GDM1 (cell line): ENCODE data around the gene ZHX3.
"Not testable (repeated sequence)": the region's sequence is repeated elsewhere in the genome, so short reads cannot be mapped to it uniquely, and the experiment has no call there.

Experiments used
- DNase-seq: peaks from one replicate; lab custom pipeline; 2025; lab: John Stamatoyannopoulos, UW

The ZHX3 gene

DNA sequence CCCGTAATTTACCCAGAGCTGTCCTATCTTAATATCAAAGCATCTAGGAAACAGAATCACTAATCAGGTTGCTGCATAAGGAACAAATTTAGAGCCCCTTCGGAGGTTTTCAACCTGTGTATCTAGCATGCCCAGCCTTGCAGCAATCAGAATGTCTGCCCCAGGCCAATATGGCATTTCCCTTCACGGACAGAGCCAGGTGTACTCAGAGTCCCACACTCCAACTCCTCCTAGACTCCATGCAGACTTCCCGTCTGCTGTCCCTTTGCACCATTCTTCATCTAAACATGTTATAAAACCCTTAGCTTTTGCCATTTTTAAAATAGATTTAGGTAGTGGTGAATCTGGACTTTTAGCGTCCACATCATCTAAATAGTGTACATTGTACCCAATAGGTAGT, 61.0 kb downstream of the ZHX3 start:
- DNase-seq = no peak

DNA sequence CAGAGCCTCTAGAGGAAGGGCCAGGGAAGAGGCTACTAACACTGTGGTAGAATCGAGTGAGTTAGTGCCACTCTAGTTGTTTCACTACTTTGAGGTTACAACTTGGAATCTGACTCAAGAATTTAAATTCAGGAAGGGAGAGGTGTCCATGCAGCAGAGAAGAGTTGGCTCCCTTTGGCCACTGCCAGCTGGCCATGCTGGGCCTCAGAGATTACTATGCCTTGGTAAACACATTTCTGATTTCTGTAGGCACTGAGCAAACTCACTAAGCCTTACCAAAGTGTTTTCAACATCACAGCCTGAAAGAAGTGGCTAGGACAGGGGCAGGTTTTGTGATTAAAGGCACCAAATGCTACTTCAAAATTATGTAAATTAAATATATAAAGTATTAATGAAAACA, 61.9 kb downstream of the ZHX3 start:
- no peak for DNase-seq

DNA sequence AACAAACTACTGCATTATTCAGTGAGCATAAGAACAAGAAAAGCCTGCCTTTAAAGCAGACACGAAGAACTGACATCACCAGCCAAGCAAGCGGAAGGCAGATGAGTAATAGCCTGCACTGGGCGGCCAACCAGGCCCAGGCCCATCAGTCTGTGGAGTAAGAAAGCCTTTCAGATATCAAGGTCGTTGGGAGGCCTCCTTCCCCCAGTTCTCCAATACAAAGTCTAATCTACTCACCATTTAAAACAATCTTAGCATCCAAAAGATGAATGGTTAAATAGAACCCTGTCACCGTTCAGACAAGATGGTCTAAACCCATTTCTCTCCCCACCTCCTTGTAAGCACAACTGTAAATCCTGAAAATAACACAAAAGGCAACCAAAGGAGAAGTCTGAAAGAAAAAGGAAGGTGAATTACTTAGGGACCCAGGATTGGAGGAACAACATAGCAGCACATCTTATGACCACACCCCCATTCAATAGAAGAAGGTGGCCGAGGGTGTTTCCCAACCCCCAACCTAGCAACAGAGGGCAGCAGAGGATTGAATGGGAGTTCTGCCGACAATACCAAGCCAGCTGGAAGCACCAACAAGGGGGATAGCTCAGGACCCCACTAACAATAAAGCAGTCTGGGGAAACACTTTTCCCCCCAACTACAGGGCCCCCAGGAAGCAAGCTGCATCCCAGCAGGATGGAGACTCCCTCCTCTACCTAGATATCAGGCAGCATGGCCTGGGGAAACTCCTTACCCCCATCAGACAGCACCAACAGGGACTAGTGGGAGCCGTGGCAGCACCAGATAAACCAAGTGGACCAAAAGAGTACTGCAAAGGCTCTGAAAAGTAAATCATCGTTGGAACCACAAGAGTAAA, 67.9 kb downstream of the ZHX3 start:
- peak; percentile 7 for DNase-seq

DNA sequence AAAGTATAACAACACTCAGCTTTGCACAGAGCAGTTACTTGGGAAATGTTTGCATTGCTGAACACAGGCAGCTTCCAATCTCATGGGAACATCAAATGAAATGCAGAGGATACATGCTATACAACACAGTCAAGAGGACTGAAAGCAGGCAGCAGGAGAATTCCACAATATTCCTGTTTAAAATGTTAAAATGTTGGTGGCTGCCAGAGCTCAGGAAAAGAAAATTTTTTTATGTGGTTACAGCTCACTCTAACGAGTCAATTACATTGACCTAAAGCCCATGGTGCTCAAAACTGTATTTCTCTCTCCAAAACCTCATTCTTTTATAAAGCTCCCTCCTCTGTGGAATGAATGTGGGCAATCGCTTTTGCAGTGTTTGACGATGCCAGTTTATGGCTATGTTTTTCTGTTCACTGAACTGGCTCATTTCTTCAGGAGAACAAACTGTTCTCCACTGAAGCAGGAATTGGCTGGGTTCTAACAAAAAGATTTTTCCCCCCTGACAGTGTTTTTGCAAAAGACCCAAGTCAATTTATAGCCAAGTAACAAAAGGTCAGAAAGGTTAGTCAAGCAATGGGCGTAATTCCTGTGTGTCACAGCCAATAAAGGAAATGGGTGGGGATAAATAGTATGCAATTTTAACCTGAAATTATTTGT, 69.0 kb downstream of the ZHX3 start:
- no peak for DNase-seq

GRCh38 chr20:41247523-41248367, 69.8 kb downstream of the ZHX3 start:
- DNase-seq = peak; percentile 4

DNA sequence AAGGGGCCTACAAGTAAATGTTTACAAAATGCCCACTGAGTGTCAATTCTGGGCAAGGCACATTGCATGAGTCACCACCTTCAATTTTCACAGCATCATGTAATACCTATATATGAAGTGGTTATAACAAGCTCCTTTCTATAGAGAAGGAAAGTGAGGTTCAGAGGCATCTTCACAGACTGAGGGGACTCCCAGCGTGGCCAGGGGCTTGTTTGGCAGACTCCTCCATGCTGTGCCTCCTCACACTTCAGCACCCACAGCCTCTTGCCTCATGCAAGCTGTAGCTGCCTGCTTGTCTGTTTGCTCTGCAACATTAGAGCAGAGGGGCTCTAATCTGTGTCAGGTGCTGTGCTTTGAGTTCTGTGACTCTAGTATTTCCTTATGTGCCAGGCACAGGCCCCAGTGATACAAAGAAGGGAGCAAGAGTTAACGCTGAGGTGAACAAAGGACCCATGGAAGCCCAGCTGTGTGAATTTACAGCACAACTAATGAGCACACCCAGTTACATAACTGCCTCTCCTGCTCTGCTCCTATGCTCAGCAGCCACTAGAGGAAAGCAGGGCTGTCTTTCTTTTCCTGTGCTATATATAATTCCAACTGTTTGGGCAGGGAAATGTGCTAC, 72.3 kb downstream of the ZHX3 start:
- DNase-seq = peak; percentile 30

DNA sequence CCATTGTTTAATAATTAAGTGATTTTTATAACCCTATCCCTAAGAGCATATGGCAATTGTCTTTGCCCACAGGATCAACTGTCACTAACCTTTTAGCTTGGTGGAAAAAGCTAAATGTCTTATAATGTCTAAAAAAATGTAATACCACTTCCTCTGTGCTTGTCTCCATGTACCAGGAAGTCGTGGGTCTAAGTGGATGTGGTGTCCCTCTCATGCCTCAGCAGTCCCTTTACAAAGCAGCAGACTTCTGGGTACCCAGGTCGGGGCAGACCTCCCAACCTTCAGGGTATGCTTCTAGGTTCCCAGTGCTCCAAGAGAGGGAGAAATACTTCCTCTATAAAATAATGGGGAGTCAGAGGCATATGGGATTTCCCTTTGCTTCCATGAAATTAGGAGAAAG, 74.7 kb downstream of the ZHX3 start:
- no peak for DNase-seq

- DNase-seq = no peak
Measured at GRCh38 chr20:41242352-41242751, 75.2 kb downstream of the ZHX3 start.

GRCh38 chr20:41237233-41237632, 80.3 kb downstream of the ZHX3 start:
- DNase-seq = not testable (repeated sequence)

- not testable (repeated sequence) for DNase-seq
Measured at GRCh38 chr20:41236818-41237217, 80.7 kb downstream of the ZHX3 start.

DNA sequence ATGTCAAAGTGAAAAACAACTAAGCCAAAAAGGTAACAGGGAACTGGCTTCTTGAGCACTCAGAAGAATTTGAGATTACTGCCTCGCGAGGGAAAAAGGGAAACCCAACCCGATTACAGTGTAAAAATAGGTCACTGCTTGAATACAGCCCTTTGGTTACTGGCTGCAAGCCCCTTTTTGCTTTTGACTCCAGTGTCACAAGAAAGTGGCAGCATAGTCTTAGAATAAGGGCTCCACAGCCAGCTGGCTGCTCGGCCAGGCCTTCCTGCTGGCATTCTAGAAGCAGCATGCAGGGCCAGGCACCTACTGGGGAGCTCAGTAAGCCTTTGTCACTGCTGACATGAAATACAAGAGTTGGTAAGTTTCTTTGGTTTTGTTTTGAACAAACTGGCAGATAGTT, 83.0 kb downstream of the ZHX3 start:
- no peak for DNase-seq

- DNase-seq = no peak
Measured at GRCh38 chr20:41234041-41234440, 83.5 kb downstream of the ZHX3 start.

DNA sequence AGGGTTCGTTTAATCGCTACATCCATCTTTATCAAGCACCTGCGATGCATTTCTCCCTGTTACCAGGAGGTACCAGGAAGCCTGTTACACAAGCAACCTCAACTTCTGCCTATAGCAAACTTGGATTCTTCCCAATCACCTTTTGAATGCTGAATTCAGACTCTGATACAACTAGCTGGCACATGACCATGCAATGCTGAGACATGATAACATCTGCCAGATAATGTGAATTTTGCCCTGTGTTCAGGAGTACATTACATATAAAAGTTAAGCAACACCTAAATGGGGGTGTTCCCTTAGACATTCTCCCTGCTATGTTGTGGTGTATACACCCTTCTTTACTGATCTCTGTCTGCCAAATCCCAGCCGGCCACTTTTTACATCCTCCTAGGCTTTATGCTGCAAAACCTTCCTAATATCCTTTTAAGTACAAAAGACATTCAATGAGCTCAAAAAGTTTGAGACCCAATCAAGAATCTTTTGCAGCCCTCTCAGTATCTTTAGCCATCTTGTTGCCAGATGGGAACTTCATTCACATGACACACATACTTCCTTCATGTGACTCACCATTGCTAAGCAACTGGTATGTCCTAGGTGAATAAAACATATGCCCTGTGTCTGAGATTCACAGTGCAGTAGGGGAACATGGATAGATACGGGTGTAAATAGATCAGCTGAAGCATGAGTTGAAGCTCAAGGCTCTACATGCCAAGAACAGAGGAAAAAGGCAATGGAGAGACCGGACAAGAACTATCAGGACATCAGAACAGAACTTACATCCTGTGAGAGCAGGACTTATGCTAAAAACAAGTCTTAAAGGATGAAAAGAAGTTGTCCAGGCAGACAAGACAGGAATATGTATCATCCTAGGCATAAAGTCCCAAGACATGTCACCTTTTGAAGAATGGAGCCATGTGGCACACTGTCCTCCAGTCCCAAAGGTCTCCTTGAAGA, 84.3 kb downstream of the ZHX3 start:
- DNase-seq = no peak

GRCh38 chr20:41231136-41231535, 86.4 kb downstream of the ZHX3 start:
- DNase-seq = no peak

GRCh38 chr20:41230136-41230535, 87.4 kb downstream of the ZHX3 start:
- DNase-seq = no peak

- no peak for DNase-seq
Measured at GRCh38 chr20:41229259-41229658, 88.3 kb downstream of the ZHX3 start.

GRCh38 chr20:41228858-41229257, 88.7 kb downstream of the ZHX3 start:
- DNase-seq = no peak

DNA sequence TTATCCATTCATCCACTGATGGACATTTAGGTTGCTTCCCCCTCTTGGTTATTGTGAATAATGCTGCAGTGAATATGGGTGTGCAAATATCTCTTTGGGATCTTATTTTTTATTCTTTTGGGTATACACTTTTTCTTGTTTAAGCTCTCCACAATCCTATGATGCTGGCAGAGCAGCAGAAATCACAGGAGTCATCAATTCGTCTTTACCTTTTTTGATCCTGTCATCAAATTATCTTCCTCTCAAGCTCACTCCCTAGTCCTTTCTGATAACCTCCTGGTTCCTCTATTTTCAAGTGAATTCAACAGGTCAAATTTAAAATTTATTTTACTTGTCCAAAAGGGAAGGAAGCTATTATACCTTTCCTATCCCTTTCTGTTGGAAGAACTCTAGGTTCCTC, 91.1 kb downstream of the ZHX3 start:
- no peak for DNase-seq

GRCh38 chr20:41225091-41225490, 92.4 kb downstream of the ZHX3 start:
- peak; percentile 19 for DNase-seq

DNA sequence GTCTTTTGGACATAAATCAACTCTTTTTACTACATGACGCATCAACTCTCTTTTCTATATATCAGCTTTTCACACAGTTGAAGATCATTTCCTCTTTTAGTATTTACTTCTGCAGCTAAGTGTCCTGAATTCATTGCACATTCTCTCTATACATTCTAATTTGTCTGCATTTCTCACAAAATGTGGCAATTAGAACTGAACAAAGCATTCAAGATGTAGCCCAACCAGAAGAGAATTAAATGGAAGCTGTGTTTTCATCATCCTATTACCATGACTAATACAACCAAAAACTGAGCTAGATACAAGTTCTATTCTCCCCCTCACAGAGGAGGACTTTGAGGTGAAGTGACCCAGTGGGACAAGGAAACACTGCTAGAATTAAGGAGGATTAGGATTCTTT, 93.2 kb downstream of the ZHX3 start:
- DNase-seq = no peak

- no peak for DNase-seq
Measured at GRCh38 chr20:41223112-41223511, 94.4 kb downstream of the ZHX3 start.
